Measurements from ENCODE around the gene PTGDR.

DNA sequence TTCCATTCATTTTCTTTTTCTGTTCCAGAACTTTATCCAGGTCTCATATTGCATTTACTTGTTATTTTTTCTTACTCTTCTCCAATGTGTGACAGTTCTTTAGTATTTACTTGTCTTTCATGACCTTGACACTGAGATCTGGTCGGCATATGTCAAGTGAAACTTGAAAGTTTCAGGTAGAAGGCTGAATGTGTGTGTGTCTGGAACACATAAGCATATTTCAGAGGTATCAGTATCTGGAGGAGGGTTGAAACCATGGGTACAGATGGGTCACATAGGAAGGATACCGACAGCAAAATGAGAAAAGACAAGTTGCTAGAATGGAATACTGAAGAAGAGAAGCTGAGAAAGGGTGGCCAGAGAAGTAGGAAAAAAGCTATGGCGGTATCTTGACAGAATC, 22.5 kb upstream of the PTGDR start:
- TF ChIP-seq, protein P1, sequence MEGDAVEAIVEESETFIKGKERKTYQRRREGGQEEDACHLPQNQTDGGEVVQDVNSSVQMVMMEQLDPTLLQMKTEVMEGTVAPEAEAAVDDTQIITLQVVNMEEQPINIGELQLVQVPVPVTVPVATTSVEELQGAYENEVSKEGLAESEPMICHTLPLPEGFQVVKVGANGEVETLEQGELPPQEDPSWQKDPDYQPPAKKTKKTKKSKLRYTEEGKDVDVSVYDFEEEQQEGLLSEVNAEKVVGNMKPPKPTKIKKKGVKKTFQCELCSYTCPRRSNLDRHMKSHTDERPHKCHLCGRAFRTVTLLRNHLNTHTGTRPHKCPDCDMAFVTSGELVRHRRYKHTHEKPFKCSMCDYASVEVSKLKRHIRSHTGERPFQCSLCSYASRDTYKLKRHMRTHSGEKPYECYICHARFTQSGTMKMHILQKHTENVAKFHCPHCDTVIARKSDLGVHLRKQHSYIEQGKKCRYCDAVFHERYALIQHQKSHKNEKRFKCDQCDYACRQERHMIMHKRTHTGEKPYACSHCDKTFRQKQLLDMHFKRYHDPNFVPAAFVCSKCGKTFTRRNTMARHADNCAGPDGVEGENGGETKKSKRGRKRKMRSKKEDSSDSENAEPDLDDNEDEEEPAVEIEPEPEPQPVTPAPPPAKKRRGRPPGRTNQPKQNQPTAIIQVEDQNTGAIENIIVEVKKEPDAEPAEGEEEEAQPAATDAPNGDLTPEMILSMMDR (IDR thresholded peaks at IDR 0.05), result no peak
- no peak for TF ChIP-seq POLR2A (IDR thresholded peaks at IDR 0.05)
- TF ChIP-seq POLR2AphosphoS5 (IDR thresholded peaks at IDR 0.05), result no peak

Data from breast epithelium (tissue), 3 donors.